ENCODE data around the gene NF1.
A peak's percentile ranks its signal among the peaks of the same experiment; 100 is the strongest.

Gene NF1

GRCh38 chr17:31388770-31389656, 294.2 kb downstream of the NF1 start:
- peak; percentile 33 for DNase-seq

- no peak for DNase-seq
These were observed 295.0 kb downstream of the NF1 start for GRCh38 chr17:31389657-31390381.

DNA sequence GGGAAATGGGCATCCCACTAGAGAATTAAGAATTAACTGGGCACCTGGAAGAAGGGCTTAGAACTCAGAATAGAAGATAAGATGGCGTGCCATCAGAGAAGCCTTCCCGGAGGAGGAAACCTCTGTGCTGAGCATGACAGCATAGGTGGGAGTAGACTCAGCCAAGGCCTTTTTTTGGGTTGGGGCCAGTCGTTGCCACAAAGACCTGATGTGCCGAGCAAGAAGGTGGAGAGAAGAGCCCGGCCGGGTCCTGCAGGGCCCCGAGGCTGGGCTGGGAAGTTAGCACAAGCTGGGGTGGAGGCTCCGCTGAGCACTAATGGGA, 295.6 kb downstream of the NF1 start:
- DNase-seq: no peak

- DNase-seq: no peak
These were observed 296.1 kb downstream of the NF1 start for GRCh38 chr17:31390748-31391495.

DNA sequence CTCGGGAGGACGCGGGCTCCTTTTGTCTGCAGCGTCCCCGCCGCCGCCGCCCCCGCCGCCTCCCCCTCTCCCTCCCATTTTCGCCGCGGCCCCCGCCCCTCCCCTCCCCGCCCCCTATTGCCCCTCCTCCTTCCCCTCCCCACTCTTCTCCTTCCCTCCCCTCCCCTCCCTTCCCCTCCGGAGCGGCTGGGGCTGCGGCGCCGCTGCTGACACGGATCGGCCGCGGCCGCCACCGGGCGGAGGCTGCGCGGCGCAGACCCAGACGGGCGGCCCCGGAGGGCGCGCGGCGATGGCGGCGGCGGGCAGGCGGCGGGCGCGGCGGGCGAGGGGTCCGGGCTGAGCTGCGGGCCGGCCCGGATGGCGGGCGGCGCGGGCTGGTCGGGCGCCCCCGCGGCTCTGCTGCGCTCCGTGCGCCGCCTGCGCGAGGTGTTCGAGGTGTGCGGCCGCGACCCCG, 296.7 kb downstream of the NF1 start, which contains the start of gene RAB11FIP4:
RAB11FIP4 (plus strand) TSS at position 180 of the 454 bp plus-strand sequence; CDS start at position 358, 178 bp downstream.
- peak; percentile 18 for DNase-seq

DNA sequence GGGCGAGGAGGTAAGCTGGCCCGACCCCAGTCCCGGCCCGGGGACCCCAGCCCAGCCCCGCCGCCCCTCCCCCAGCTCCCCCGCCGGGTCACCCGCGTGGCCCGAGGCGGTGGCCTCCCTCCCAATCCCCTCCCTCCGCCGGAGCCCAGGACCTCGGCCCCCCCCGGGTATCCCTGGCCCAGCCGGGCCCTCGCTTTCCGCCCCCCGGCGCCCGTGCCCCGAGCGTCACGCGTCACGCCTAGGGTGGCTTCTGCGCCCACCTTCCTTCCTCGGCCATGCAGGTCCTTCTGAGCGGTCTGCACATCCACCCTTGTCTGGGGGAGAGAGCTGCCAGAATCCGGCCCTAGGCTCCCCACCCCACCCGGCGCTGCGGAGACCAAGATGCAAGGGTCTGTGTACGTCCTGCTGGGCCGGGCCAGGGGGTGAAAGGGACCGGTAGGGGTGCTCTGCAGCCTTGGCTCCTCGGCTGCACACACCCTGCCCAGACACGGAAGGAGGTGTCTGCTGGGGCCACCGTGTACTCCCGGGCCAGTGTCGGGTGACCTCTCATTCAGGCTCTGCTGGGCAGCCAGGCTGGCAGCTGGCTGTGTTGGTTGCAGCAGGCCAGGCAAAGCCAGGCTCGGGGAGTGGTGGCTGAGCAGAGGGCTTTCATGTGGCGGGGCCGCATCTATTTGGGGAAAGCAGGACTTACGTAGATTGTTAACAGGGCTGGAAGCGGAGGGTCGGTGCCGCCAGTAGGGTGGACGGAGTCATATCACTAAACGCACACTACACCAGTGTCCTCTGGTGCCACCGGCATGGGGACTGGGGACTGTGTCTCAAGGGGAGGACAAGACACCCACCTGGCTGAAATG, 297.5 kb downstream of the NF1 start:
- DNase-seq: no peak

GRCh38 chr17:31392856-31393748, 298.3 kb downstream of the NF1 start:
- no peak for DNase-seq

DNA sequence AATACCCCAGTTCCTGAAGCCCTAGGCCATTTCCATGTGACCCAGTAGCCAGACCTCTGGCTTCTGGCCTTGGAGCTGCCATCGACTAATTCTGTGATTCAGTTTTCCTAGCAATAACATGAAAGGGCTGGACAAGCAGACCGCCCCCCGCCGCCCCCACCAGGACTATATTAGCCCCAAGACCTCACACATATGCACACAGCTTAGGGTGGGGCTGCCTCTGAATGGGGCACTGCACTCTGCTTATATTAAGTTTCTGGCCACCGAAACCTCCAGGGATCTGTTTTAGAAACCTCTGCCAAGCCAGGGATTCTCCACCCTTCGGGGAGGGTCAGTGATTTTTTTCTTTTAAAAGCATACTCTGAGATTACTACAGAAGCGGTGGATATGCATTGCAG, 299.0 kb downstream of the NF1 start:
- no peak for DNase-seq

GRCh38 chr17:31394544-31394943, 299.8 kb downstream of the NF1 start:
- DNase-seq: peak; percentile 39

DNA sequence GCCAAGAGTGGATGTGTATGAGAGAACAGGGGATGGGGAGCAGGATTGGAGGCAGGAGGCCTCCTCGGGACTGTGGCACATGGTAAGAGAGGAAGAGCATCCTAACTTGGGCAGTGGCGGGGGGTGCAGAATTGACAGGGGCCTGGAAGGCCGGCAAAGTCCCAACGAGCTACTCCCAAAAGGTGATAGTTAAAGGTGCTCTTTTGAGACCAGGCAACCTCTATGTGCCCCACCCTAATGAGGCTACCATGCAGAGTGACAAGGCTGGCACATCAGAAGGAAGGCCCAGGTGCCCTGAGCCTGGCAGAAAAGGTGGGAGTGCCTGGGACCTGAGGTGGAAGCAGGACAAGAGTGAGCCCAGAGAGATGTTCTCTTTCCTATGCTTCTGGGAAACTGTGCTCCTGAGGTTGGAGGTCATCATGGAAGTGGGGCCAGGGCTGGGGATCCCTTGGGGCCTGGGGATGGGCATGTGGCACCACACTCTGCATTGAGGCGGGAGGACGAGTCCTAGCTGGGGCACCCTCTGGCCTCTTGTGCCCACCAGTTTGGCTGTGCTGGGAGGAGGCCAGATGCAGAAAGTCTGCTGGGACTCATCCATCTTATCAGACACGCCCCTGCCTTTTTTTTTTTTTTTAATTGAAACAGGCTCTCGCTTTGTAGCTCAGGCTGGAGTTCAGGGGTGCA, 302.6 kb downstream of the NF1 start:
- no peak for DNase-seq

- no peak for DNase-seq
These were observed 303.9 kb downstream of the NF1 start for GRCh38 chr17:31398381-31399311.

GRCh38 chr17:31400481-31400950, 305.7 kb downstream of the NF1 start:
- no peak for DNase-seq

DNA sequence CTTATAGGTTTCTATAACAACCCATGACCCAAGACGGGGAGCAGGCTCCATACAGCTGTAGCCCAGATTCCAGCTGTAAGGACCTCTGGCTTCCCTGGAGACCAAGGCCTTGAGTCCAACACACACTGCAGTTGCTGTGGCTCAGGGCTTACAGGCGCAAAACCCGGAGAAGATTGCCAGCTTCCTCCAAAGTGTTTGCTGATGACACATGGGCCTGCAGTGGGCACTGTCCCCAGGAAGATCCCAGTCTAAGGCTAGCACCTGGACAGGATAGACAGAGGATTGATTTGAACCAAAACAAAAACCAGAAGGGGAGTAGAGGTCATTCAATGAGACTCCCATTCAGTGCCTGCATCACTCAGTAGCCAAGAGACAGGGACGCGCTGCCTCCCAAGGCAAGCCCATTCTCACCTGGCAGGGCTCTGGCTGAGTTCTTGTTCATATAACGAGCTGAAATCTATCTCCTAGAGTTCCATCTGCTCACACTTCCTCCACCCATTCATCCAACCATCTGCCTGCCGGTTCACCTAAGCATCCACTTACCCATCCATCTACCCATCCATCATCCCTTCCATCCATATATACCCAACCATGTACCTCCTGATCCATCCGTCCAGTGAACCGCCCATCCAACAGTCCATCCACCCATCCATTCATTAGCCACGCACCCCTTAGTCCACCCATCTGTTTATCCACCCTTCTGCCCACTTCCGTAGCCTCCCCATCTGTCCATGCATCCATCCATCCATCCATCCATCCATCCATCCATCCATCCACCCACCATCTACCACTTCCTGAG, 306.9 kb downstream of the NF1 start:
- no peak for DNase-seq

DNA sequence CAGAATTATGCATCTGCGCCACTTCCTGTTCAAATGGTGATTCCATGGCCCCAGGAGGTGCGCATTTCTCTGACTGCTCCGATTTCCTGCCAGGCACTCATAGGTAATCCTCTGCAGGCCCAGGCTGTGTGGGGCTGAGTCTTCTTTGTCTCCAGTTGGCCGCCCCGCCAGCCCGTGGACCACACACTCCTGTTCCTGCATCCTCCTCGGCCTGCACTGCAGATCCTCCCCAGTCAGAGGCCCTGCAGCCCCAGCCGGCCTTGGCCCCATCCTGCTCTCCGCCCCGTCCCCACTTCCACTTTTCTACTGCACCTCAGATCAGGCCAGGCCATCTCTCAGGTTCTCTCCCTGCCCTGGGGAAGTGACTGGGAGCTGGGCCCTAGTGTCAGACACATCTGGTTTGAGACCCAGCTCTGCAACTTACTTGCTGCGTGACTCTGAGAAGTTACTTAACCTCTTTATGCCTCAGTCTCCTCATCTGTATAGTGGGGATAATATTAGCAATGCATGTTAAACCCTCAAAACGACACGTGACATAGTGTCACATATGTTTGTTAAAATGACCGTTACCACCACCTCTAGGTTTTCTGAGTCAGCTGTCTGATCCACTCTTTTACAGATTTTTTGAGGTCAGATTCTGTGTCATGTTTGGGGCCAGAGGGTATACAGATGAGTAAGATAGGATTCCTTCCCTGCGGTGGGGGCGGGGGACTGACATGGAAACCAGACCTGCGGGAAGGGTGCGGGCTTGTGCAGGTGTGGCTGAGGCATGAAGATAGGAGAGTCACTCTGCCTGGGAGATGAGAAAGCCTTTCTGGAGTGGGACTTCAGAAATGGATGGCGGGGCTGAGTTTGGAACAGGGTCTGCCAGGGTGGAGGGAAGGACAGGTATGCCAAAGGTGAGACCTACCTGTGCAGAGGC, 309.5 kb downstream of the NF1 start:
- DNase-seq: peak; percentile 16

GRCh38 chr17:31405890-31406371, 311.2 kb downstream of the NF1 start:
- no peak for DNase-seq

- DNase-seq: no peak
These were observed 313.8 kb downstream of the NF1 start for GRCh38 chr17:31408586-31408985.

- no peak for DNase-seq
These were observed 317.0 kb downstream of the NF1 start for GRCh38 chr17:31411707-31412285.
